HG03159 (cell line): ENCODE measurements around the gene TBATA.

ENCODE experiments used
- ATAC-seq: cut with Tn5 transposase; IDR thresholded peaks from one replicate; pipeline ENCODE4 v1.9.1; 2021; ENCODE audit warnings: mild to moderate bottlenecking, moderate library complexity; ENCODE audit not compliant: unreplicated experiment

Gene TBATA

GRCh38 chr10:70747192-70747965 lies 37.8 kb downstream of the TBATA start:
- ATAC-seq, result no peak

GRCh38 chr10:70745555-70745954 lies 39.6 kb downstream of the TBATA start:
- no peak for ATAC-seq

- ATAC-seq, result no peak
Measured at GRCh38 chr10:70744617-70745143, 40.5 kb downstream of the TBATA start.

GRCh38 chr10:70743879-70744278 lies 41.3 kb downstream of the TBATA start:
- ATAC-seq, result no peak

GRCh38 chr10:70743430-70743788 lies 41.8 kb downstream of the TBATA start:
- ATAC-seq, result no peak

GRCh38 chr10:70742537-70743429 lies 42.4 kb downstream of the TBATA start:
- ATAC-seq, result no peak

- ATAC-seq, result no peak
Measured at GRCh38 chr10:70740406-70741288, 44.5 kb downstream of the TBATA start.

- no peak for ATAC-seq
Measured at GRCh38 chr10:70738761-70739121, 46.4 kb downstream of the TBATA start.

GRCh38 chr10:70738006-70738760 lies 47.0 kb downstream of the TBATA start:
- ATAC-seq, result no peak

GRCh38 chr10:70737250-70737649 lies 47.9 kb downstream of the TBATA start:
- no peak for ATAC-seq

- no peak for ATAC-seq
Measured at GRCh38 chr10:70736525-70736924, 48.7 kb downstream of the TBATA start.

- ATAC-seq, result no peak
Measured at GRCh38 chr10:70735161-70735560, 50.0 kb downstream of the TBATA start.

GRCh38 chr10:70733051-70733450 lies 52.1 kb downstream of the TBATA start:
- no peak for ATAC-seq

- no peak for ATAC-seq
Measured at GRCh38 chr10:70732569-70732968, 52.6 kb downstream of the TBATA start.

GRCh38 chr10:70730955-70731354 lies 54.2 kb downstream of the TBATA start:
- no peak for ATAC-seq

- no peak for ATAC-seq
Measured at GRCh38 chr10:70729763-70730357, 55.3 kb downstream of the TBATA start.

GRCh38 chr10:70728328-70728727 lies 56.8 kb downstream of the TBATA start:
- ATAC-seq, result no peak

GRCh38 chr10:70726909-70727495 lies 58.2 kb downstream of the TBATA start:
- ATAC-seq, result no peak

GRCh38 chr10:70723771-70724170 lies 61.4 kb downstream of the TBATA start:
- ATAC-seq, result no peak
